Lower leg skin (tissue), 4 donors: ENCODE results near the gene DUOXA2. TPM values are rescaled to one million over a fixed set of nuclear protein-coding genes. Genes with fewer than 3 reads are reported as not detected.

Source experiments
- DNase-seq, 2 donors: peaks; one replicate each; pipeline ENCODE4 v3.0.0-alpha.2; 2019; ENCODE audit warnings: low spot score in 2 of 2
- H3K4me3 ChIP-seq: fragments of 200-600 bp; sonication (generic); 2 replicates; pipeline ENCODE4 v1.5.1; 2017; ENCODE audit warnings: mild to moderate bottlenecking, low read depth; ENCODE audit not compliant: poor library complexity, severe bottlenecking
- CTCF ChIP-seq, 3 donors: fragments of 450-650 bp; IDR thresholded peaks; one replicate each; pipeline ENCODE4 v1.5.1; 2016; ENCODE audit warnings: antibody characterized with exemption in 3 of 3, mild to moderate bottlenecking in 3 of 3, moderate library complexity in 2 of 3
- POLR2A ChIP-seq, 2 donors: fragments of 450-650 bp; IDR thresholded peaks; one replicate each; pipeline ENCODE4 v1.6.1; 2016 to 2017; ENCODE audit warnings: antibody characterized with exemption in 2 of 2, mild to moderate bottlenecking in 1 of 2, moderate library complexity in 1 of 2
- WGBS, 2 donors: methylation state at CpG; one replicate each; pipeline ENCODE4 v1.1.5; 2018; 5-methylcytosine and 5-hydroxymethylcytosine counted together
- intact Hi-C: fragments of 100-400 bp; cut with DNase I; formaldehyde crosslinking; loops from one replicate; pipeline ENCODE4 v1.15.0; 2023; ENCODE audit warnings: low total_unique reads
- total RNA-seq, 4 donors: library from RNA; depleted of rRNA; stranded (reverse); fragments of >200 nt; gene quantifications; one replicate each; pipeline ENCODE4 v1.1.0, GENCODE V29; 2016

DUOXA2 gene
- total RNA-seq, 4 donors from 2014 or later = not detected

GRCh38 chr15:45091576-45091975 lies 22.6 kb upstream of the DUOXA2 start:
- DNase-seq = no peak
- intact Hi-C loops = no loop called here
- TF ChIP-seq CTCF (IDR thresholded peaks at IDR 0.05) (no peak), POLR2A (IDR thresholded peaks at IDR 0.05) (no peak)
- WGBS, 2 donors = 60 to 74% methylated on average over 2 of the region's 2 CpGs
- H3K4me3 ChIP-seq = no peak overlapping the region

GRCh38 chr15:45093013-45093412 lies 21.1 kb upstream of the DUOXA2 start:
- DNase-seq = peak in 1 of 2 donors; percentile 68
- intact Hi-C loops = no loop called here
- H3K4me3 ChIP-seq = no peak overlapping the region
- WGBS, 2 donors = 91 to 93% methylated on average over 4 of the region's 4 CpGs
- TF ChIP-seq POLR2A (IDR thresholded peaks at IDR 0.05) (no peak), CTCF (IDR thresholded peaks at IDR 0.05) (no peak)

GRCh38 chr15:45093622-45094357 lies 20.3 kb upstream of the DUOXA2 start:
- intact Hi-C loops = no loop called here
- TF ChIP-seq POLR2A (IDR thresholded peaks at IDR 0.05) (no peak), CTCF (IDR thresholded peaks at IDR 0.05) (no peak)
- no peak overlapping the region for H3K4me3 ChIP-seq
- DNase-seq = no peak
- 90 to 92% methylated on average over 11 of the region's 11 CpGs for WGBS, 2 donors

- no peak overlapping the region for H3K4me3 ChIP-seq
- no peak for DNase-seq
- WGBS, 2 donors = 79 to 87% methylated on average over 7 to 9 of the region's 9 CpGs
- no peak for TF ChIP-seq CTCF (IDR thresholded peaks at IDR 0.05)
- TF ChIP-seq POLR2A (IDR thresholded peaks at IDR 0.05) = no peak
- intact Hi-C loops = no loop called here
Observed at GRCh38 chr15:45094358-45094730, 19.8 kb upstream of the DUOXA2 start.

- H3K4me3 ChIP-seq = no peak overlapping the region
- no peak for DNase-seq
- WGBS, 2 donors = 90 to 93% methylated on average over 11 of the region's 11 CpGs
- TF ChIP-seq CTCF (IDR thresholded peaks at IDR 0.05) (no peak), POLR2A (IDR thresholded peaks at IDR 0.05) (no peak)
- intact Hi-C loops = no loop called here
Observed at GRCh38 chr15:45095661-45096060, 18.5 kb upstream of the DUOXA2 start.

- WGBS, 2 donors = 97 to 98% methylated on average over 7 of the region's 7 CpGs
- intact Hi-C loops = no loop called here
- DNase-seq = no peak
- TF ChIP-seq CTCF (IDR thresholded peaks at IDR 0.05) = no peak
- no peak for TF ChIP-seq POLR2A (IDR thresholded peaks at IDR 0.05)
- H3K4me3 ChIP-seq = no peak overlapping the region
Observed at GRCh38 chr15:45097466-45097865, 16.7 kb upstream of the DUOXA2 start.
